ENCODE data around the gene PLAC1.

Gene PLAC1, protein sequence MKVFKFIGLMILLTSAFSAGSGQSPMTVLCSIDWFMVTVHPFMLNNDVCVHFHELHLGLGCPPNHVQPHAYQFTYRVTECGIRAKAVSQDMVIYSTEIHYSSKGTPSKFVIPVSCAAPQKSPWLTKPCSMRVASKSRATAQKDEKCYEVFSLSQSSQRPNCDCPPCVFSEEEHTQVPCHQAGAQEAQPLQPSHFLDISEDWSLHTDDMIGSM

DNA sequence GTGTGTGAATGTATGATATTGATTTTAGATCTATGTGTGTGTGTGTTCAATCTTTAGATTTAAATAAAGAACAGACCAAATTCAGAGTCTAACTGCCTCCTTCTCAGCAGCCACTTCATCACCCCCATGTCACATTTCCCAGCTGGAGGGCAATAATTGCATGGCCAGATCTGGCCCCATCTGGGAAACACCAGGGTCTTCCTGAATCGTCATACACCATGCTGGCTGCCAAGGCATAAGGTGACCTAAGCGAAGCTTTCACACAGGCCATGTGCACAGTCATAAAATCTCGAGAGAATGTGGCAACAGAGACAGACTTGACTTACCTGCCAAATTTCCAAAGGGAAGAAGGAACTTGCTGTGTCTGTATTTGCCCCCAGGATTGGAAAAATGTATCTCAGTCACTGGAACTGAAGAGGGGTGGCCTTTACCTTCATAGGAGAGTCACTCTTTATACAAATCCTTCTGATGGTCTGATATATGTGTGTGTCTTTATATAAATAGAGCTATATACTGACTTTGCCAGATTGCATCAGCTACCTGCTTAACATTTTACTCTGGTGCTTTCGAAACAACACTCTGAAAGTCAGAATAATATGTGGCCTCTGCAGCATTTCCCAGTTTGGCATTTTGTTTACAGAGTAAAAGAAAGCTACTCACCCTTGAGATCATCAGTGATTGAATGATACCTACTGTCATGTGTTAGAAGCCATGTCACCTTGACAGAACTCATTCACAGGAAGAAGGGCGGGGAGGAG lies at the start of gene PLAC1:
Gene PLAC1 (minus strand): TSS at position 470 of the 758 bp plus-strand sequence. CDS start 91,789 bp downstream, outside the sequence.
- no peak for DNase-seq (ENCODE audit: low read depth in 2 of 2)

DNA sequence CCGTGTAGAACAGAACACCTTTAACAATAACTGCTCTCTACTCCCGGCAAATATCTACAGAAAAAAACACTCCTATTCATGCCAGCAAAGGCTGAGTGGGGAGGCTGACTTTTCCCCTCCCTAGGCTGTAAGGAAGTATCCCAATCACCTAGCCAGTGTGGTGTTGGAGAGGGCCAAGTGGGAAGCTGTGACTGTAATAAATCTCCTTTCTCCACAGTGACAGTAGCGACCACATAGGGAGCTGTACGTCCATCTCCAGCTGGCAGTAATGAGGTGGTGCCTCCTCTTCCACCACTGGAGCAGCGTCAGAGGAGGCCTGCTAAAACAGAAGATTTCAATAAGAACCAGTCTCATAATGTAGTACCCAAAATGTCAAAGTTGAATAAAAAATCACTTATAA lies 47.9 kb upstream of the PLAC1 start:
- DNase-seq (ENCODE audit: low read depth in 2 of 2): no peak

GRCh38 chrX:134695999-134696398 lies 37.7 kb upstream of the PLAC1 start:
- no peak for DNase-seq (ENCODE audit: low read depth in 2 of 2)

GRCh38 chrX:134694333-134695322 lies 36.4 kb upstream of the PLAC1 start:
- no peak for DNase-seq (ENCODE audit: low read depth in 2 of 2)

DNA sequence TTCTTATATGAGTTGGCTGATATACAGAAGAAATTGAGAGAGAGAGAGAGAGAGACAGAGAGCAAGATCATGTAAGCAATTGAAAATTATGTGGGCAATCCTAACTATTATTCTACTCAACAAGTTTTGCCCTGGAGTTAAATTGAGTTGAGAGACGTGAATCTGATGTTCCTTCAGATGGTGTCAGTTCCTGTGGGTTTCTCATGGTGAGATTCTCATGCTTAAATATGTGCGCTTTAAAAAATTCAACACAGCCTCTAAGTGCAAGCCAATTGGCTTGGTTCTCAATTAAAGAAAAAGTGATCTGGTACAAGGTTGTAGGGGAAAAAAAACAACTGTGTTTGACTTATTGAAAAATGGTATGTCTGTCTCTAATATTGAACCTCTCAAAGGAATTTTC lies 35.4 kb upstream of the PLAC1 start:
- no peak for DNase-seq (ENCODE audit: low read depth in 2 of 2)

GRCh38 chrX:134692990-134693389 lies 34.7 kb upstream of the PLAC1 start:
- no peak for DNase-seq (ENCODE audit: low read depth in 2 of 2)

- no peak for DNase-seq (ENCODE audit: low read depth in 2 of 2)
These were observed 34.0 kb upstream of the PLAC1 start for GRCh38 chrX:134692233-134692632.

GRCh38 chrX:134691453-134691852 lies 33.2 kb upstream of the PLAC1 start:
- no peak for DNase-seq (ENCODE audit: low read depth in 2 of 2)

GRCh38 chrX:134688839-134689238 lies 30.6 kb upstream of the PLAC1 start:
- no peak for DNase-seq (ENCODE audit: low read depth in 2 of 2)

GRCh38 chrX:134688031-134688823 lies 30.0 kb upstream of the PLAC1 start:
- DNase-seq (ENCODE audit: low read depth in 2 of 2): no peak

GRCh38 chrX:134685668-134686067 lies 27.4 kb upstream of the PLAC1 start:
- no peak for DNase-seq (ENCODE audit: low read depth in 2 of 2)

GRCh38 chrX:134684956-134685355 lies 26.7 kb upstream of the PLAC1 start:
- no peak for DNase-seq (ENCODE audit: low read depth in 2 of 2)

- no peak for DNase-seq (ENCODE audit: low read depth in 2 of 2)
These were observed 25.2 kb upstream of the PLAC1 start for GRCh38 chrX:134683351-134684005.

DNA sequence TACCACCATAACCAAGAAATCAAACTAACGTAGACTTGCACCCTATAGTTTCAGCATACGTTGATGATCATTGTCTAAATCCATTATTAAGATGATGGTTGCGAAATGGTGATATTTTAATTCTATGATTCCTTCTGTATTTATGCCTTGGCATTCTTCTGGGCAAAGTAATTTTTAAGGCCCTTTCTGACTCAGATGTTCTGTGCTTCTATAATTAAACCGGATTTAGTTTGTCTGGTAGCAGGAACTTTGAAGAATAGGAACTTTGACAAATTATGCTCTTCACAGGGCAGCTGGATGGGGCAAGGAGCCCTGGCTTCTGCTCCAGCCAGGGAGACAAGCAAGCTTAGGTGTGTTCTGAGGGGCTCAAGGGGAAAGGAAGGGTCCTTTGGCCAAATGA lies 23.8 kb upstream of the PLAC1 start:
- DNase-seq (ENCODE audit: low read depth in 2 of 2): no peak

GRCh38 chrX:134679644-134680043 lies 21.4 kb upstream of the PLAC1 start:
- no peak for DNase-seq (ENCODE audit: low read depth in 2 of 2)

DNA sequence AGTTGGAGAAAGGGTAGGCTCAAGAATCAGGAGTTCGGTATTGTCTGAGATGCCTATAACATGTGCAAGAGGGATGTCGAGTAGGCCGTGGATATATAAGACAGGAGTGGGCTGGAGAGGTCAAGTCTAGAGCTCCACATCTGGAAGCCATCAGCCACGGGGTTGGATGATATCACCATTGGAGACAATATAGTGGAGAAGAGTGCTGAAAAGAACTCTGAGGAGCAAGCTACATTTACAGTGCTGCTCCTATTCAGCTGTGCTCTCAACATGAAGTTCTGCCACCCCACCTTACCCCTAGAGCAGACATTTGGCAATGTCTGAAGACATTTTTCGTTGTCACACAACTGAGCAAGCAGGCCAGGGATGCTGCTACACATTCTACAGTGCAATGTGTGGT lies 20.9 kb upstream of the PLAC1 start:
- no peak for DNase-seq (ENCODE audit: low read depth in 2 of 2)

DNA sequence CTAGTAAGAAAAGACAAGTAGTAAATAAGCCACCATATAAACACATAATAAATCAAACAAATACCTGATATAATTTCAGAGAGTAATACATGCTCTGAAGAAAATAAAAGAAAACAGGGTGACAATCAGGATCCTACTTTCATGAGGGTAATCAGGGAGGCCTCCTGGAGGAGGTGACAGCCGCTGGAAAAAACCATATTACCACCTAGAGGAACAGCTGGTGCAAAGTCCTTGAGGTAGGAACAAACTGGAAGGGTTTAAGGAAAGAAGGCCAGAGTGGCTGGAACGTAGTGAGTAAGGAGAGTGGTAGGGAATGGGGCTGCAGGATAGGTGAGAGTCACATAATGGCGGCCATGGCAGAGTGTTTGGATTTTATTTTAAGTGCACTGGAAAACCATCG lies 19.1 kb upstream of the PLAC1 start:
- DNase-seq (ENCODE audit: low read depth in 2 of 2): no peak

GRCh38 chrX:134676436-134676835 lies 18.2 kb upstream of the PLAC1 start:
- DNase-seq (ENCODE audit: low read depth in 2 of 2): no peak

DNA sequence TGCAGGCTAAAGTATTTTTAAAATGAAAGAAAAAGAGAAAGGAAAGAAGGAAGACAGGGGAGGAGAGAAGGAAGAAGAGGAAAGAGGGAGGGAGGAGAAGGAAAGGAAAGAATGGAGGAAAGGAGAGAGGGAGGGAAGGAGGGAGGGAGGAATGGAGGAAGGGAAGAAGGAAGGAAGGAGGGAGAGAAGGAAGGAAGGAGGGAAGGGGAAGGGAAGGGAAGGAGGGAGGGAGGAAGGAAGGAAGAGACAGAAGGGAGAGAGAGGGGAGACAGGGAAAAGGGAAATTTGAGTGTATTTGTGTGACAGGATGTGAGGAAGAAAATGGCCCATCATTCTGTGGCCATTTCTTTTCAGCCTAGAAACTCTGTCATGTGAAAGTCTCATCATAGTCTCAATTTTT lies 14.9 kb upstream of the PLAC1 start:
- no peak for DNase-seq (ENCODE audit: low read depth in 2 of 2)

DNA sequence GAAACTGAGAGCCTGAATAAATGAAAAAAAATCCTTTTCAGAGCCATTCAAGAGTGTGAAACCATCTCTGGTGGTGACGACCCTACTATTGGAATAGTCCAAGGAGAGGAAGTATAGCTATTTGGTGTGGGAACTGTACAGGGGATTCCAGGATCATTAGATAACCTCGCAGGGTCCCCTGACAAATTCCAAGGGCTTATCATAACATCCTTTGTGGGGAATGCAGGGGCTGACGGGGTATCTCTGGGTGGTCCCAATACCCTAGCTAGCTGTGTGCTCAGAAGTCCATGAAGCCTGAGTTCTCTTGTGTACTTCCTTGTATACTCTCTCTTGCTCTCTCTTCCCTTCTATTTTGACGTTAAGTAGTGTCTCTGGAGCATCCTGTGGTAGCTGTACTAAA lies 13.8 kb upstream of the PLAC1 start:
- no peak for DNase-seq (ENCODE audit: low read depth in 2 of 2)

DNA sequence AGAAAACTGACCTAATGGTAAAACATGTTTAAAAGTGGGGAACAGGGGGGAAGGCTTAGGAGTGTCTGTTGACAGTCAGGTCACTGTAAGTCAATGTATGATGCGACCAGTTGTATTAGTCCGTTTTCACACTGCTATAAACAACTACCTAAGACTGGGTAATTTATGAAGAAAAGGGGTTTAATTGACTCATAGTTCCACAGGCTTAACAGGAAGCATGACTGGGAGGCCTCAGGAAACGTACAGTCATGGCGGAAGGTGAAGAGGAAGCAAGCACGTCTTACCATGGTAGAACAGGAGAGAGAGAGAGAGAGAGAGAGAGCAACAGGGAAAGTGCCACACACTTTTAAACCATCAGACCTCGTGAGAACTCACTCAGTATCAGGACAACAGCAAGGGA lies 13.0 kb upstream of the PLAC1 start:
- no peak for DNase-seq (ENCODE audit: low read depth in 2 of 2)
